ENCODE data around the gene SLC16A3.
A peak's percentile ranks its signal among the peaks of the same experiment; 100 is the strongest.

The SLC16A3 gene

GRCh38 chr17:82287013-82287867 is 58.4 kb downstream of the SLC16A3 start:
- Histone ChIP-seq H3K79me2 (ENCODE audit: low read length) (peaks cover 8% of the 10 kb centered on the region), H4K20me1 (ENCODE audit: insufficient read depth, low read length) (no peaks in the 10 kb centered on the region), H3K36me3 (replicated peaks; ENCODE audit: low read depth, low read length) (no peaks in the 10 kb centered on the region), H3K9me3 (ENCODE audit: insufficient read depth, low read length) (no peaks in the 10 kb centered on the region), H3K4me2 (ENCODE audit: low read length) (peak overlapping the region; percentile 20), H3K4me3 (ENCODE audit: low read length) (no peak overlapping the region), H3K9ac (ENCODE audit: low read length) (no peak overlapping the region), H3K27me3 (ENCODE audit: low read depth, low read length) (no peaks in the 10 kb centered on the region), H3K4me1 (ENCODE audit: low read length) (peaks cover 16% of the 10 kb centered on the region), H3K27ac (ENCODE audit: low read length) (no peak overlapping the region), H2AFZ (ENCODE audit: low read depth, low read length) (no peak overlapping the region)
- TF ChIP-seq EZH2phosphoT487 (IDR thresholded peaks at IDR 0.05; ENCODE audit: low read depth) (no peak), CTCF (IDR thresholded peaks at IDR 0.05; ENCODE audit: low read depth, low read length) (no peak)

- H4K20me1 ChIP-seq (ENCODE audit: insufficient read depth, low read length), result no peaks in the 10 kb centered on the region
- no peak for TF ChIP-seq CTCF (IDR thresholded peaks at IDR 0.05; ENCODE audit: low read depth, low read length)
- no peak for TF ChIP-seq EZH2phosphoT487 (IDR thresholded peaks at IDR 0.05; ENCODE audit: low read depth)
- H3K36me3 ChIP-seq (replicated peaks; ENCODE audit: low read depth, low read length), result no peaks in the 10 kb centered on the region
- no peaks in the 10 kb centered on the region for H3K9me3 ChIP-seq (ENCODE audit: insufficient read depth, low read length)
- H3K4me1 ChIP-seq (ENCODE audit: low read length), result peaks cover 16% of the 10 kb centered on the region
- no peak overlapping the region for H3K4me3 ChIP-seq (ENCODE audit: low read length)
- H3K79me2 ChIP-seq (ENCODE audit: low read length), result peaks cover 11% of the 10 kb centered on the region
- H2AFZ ChIP-seq (ENCODE audit: low read depth, low read length), result no peak overlapping the region
- H3K27me3 ChIP-seq (ENCODE audit: low read depth, low read length), result no peaks in the 10 kb centered on the region
- H3K9ac ChIP-seq (ENCODE audit: low read length), result no peak overlapping the region
- no peak overlapping the region for H3K4me2 ChIP-seq (ENCODE audit: low read length)
- H3K27ac ChIP-seq (ENCODE audit: low read length), result no peak overlapping the region
Measured at GRCh38 chr17:82287868-82288801, 59.3 kb downstream of the SLC16A3 start.

All from OCI-LY3 (cell line).